Measurements from ENCODE around the gene SEMG2. TPM values are rescaled to one million over a fixed set of nuclear protein-coding genes. Genes with fewer than 3 reads are reported as not detected.

The SEMG2 gene
- total and polyA plus RNA-seq, 12 donors = not detected

DNA sequence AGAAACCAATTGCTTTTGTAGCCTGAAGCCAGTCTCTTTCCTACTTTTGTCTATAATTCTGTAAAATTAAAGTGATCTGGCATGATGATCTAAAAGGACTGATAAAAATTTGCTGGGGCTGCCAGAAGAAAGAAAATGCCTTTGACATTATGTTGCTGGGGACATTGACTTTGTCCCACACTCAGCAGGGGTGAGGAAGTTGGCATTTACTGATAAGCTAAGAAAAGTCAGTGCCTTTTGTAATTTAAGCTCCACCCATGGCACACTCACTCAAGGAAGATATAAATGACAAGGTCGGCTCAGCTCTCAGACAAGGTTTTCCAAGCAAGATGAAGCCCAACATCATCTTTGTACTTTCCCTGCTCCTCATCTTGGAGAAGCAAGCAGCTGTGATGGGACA lies 14.4 kb upstream of the SEMG2 start, which contains the start of gene SEMG1:
TSS of gene SEMG1 (plus strand) at position 309 of the 400 bp plus-strand sequence. CDS start at position 330, 21 bp downstream.
- 13 to 30% (median 25%) methylated on average over 1 of the region's 1 CpG for WGBS, 4 donors
- Histone ChIP-seq H3K27me3 (peaks cover 20% of the 10 kb centered on the region), H3K4me3 (no peak within 1 kb of the TSS), H3K9me3 (replicated peaks in 1 of 3) (no peaks in the 10 kb centered on the region), H3K36me3 (replicated peaks in 1 of 2) (no peaks in the 10 kb centered on the region), H3K27ac (no peak within 1 kb of the TSS), H3K4me1 (replicated peaks in 1 of 2) (no peaks in the 10 kb centered on the region)
- intact Hi-C loops (cut with DNase I) = no loop called here
- no peak for TF ChIP-seq POLR2A (IDR thresholded peaks at IDR 0.05)
- TF ChIP-seq, protein P1, sequence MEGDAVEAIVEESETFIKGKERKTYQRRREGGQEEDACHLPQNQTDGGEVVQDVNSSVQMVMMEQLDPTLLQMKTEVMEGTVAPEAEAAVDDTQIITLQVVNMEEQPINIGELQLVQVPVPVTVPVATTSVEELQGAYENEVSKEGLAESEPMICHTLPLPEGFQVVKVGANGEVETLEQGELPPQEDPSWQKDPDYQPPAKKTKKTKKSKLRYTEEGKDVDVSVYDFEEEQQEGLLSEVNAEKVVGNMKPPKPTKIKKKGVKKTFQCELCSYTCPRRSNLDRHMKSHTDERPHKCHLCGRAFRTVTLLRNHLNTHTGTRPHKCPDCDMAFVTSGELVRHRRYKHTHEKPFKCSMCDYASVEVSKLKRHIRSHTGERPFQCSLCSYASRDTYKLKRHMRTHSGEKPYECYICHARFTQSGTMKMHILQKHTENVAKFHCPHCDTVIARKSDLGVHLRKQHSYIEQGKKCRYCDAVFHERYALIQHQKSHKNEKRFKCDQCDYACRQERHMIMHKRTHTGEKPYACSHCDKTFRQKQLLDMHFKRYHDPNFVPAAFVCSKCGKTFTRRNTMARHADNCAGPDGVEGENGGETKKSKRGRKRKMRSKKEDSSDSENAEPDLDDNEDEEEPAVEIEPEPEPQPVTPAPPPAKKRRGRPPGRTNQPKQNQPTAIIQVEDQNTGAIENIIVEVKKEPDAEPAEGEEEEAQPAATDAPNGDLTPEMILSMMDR (IDR thresholded peaks at IDR 0.05) = no peak
- DNase-seq = no peak

DNA sequence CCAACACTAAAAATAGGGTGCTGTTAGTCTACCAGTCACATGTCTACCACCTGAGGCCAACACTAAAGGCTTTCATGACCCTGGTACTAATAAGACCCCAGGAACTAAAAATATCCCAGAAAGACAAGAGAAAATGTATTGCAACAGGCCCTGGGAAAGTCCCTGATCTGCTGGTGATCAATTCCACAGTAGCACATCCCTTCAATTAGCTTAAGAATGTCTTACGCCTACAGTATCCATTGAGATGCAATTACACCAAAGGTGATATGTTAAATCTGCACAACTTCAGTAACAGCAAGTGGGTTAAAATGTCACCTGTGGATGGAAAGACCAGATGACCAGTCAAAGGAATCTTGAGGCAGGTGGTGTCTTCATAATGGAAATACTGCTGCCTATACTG lies 11.2 kb upstream of the SEMG2 start:
- Histone ChIP-seq H3K27ac (no peak overlapping the region), H3K27me3 (peaks cover 20% of the 10 kb centered on the region), H3K9me3 (replicated peaks in 1 of 3) (no peaks in the 10 kb centered on the region), H3K36me3 (replicated peaks in 1 of 2) (no peaks in the 10 kb centered on the region), H3K4me1 (replicated peaks in 1 of 2) (no peaks in the 10 kb centered on the region), H3K4me3 (no peak overlapping the region)
- DNase-seq = no peak
- TF ChIP-seq, protein P1 (IDR thresholded peaks at IDR 0.05) = no peak
- TF ChIP-seq POLR2A (IDR thresholded peaks at IDR 0.05) = no peak
- WGBS, 4 donors = 89 to 91% (median 90%) methylated on average over 1 of the region's 1 CpG
- intact Hi-C loops (cut with DNase I) = no loop called here

DNA sequence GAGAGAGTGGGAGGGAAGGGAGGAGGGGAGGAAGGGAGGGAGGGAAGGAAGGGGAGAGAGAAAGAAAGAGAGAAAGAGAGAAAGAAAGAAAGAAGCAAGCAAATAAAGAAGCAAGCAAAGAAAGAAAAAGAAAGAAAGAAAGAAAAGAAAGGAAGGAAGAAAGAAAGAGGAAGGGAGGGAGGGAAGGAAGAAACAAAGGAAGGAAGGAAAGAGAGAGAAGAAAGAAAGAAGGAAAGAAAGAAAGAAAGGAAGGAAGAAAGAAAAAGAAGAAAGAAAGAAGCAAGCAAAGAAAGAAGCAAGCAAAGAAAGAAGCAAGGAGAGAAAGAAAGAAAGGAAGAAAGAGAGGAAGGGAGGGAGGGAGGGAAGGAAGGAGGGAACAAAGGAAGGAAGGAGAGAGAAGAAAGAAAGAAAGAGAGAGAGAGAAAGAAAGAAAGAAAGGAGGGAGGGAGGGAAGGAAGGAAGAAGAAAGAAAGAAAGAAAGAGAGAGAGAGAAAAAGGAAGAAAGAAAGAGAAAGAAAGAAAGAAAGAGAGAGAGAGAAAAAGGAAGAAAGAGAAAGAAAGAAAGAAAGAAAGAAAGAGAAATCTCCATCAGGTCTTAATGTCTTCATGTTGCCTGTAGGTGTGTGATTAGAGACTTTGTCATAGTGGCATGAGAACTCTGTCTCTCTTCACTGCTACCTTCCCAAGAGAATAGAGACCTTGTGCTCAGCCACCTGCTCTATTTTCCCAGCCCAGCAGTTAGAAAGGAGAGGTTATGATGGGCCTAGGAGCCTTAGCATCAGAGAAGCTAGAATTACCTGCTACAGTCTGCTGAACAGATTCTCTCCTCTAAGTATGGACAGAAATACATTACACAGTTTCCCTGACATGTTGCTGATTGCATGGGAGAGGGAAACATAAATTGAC lies 9.4 kb upstream of the SEMG2 start:
- no peak overlapping the region for H3K4me3 ChIP-seq
- peaks cover 11% of the 10 kb centered on the region for H3K27me3 ChIP-seq
- no peaks in the 10 kb centered on the region for H3K9me3 ChIP-seq (replicated peaks in 1 of 3)
- intact Hi-C loops (cut with DNase I) = no loop called here
- no peaks in the 10 kb centered on the region for H3K36me3 ChIP-seq (replicated peaks in 1 of 2)
- no peak for DNase-seq
- TF ChIP-seq POLR2A (IDR thresholded peaks at IDR 0.05) = no peak
- TF ChIP-seq, protein P1 (IDR thresholded peaks at IDR 0.05) = no peak
- no peaks in the 10 kb centered on the region for H3K4me1 ChIP-seq (replicated peaks in 1 of 2)
- no peak overlapping the region for H3K27ac ChIP-seq

DNA sequence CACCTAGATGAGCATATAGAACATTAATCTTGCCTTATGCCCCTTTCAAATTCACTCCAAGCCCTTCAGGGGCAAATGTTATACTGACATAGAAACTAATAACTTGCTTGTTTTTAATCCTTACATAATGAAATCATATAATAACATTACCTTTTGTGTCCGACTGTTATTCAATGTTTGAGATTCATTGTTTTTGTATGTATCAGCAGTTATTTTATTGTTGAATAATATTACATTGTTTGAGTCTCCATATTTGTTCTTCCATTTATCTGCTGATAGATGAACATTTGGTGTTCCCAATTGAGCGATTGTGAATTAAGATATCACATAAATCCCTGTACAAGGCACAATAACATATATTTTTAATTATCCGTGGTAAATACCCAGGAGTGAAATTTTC lies 8.3 kb upstream of the SEMG2 start:
- WGBS, 4 donors = 73 to 80% (median 75%) methylated on average over 3 of the region's 3 CpGs
- Histone ChIP-seq H3K27me3 (peaks cover 4% of the 10 kb centered on the region), H3K36me3 (replicated peaks in 1 of 2) (no peaks in the 10 kb centered on the region), H3K4me1 (replicated peaks in 1 of 2) (no peaks in the 10 kb centered on the region), H3K9me3 (replicated peaks in 1 of 3) (no peaks in the 10 kb centered on the region), H3K27ac (no peak overlapping the region), H3K4me3 (no peak overlapping the region)
- no peak for TF ChIP-seq POLR2A (IDR thresholded peaks at IDR 0.05)
- TF ChIP-seq, protein P1 (IDR thresholded peaks at IDR 0.05) = no peak
- intact Hi-C loops (cut with DNase I) = no loop called here
- DNase-seq = no peak
